Astrocyte (in vitro differentiated cells and primary cell): ENCODE results near the gene TNFAIP1.

ENCODE experiments used
- EZH2 ChIP-seq: IDR thresholded peaks from 2 replicates; pipeline ENCODE4 v1.6.1; 2012; ENCODE audit warnings: mild to moderate bottlenecking, low read length, inconsistent platforms; ENCODE audit not compliant: insufficient read depth
- TF ChIP-seq, protein P1 (sequence below): IDR thresholded peaks from 2 replicates; pipeline ENCODE4 v1.5.1; 2011; ENCODE audit warnings: low read depth, mild to moderate bottlenecking, inconsistent platforms, low read length, moderate library complexity; ENCODE audit not compliant: insufficient read depth

DNA sequence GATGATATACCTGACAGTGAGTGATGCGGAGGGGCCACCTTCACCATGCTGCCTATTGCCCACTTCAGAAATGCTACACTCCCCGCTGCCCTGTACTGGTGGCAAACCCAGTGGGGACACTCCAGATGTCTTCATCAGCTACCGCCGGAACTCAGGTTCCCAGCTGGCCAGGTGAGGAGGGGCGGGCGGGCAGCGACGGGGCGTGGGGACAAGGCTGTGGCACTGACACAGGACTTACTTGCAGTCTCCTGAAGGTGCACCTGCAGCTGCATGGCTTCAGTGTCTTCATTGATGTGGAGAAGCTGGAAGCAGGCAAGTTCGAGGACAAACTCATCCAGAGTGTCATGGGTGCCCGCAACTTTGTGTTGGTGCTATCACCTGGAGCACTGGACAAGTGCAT is 52.5 kb downstream of the TNFAIP1 start:
- TF ChIP-seq, protein P1, sequence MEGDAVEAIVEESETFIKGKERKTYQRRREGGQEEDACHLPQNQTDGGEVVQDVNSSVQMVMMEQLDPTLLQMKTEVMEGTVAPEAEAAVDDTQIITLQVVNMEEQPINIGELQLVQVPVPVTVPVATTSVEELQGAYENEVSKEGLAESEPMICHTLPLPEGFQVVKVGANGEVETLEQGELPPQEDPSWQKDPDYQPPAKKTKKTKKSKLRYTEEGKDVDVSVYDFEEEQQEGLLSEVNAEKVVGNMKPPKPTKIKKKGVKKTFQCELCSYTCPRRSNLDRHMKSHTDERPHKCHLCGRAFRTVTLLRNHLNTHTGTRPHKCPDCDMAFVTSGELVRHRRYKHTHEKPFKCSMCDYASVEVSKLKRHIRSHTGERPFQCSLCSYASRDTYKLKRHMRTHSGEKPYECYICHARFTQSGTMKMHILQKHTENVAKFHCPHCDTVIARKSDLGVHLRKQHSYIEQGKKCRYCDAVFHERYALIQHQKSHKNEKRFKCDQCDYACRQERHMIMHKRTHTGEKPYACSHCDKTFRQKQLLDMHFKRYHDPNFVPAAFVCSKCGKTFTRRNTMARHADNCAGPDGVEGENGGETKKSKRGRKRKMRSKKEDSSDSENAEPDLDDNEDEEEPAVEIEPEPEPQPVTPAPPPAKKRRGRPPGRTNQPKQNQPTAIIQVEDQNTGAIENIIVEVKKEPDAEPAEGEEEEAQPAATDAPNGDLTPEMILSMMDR: no peak
- no peak for TF ChIP-seq EZH2
